Stomach (tissue), 4 donors: ENCODE results near the gene ATXN1.

Source experiments
- CTCF ChIP-seq, 7 experiments: fragments of 450-650 bp in 4 of 7; fragments of 200-600 bp in 3 of 7; sonication (generic) in 3 of 7; IDR thresholded peaks; one replicate each; pipeline ENCODE4 v1.5.1; 2016 to 2019; ENCODE audit warnings: antibody characterized with exemption in 7 of 7, control low read depth in 2 of 7, mild to moderate bottlenecking in 1 of 7
- POLR2A ChIP-seq, 4 donors: fragments of 450-650 bp; IDR thresholded peaks; one replicate each; pipeline ENCODE4 v1.6.1; 2016; ENCODE audit warnings: antibody characterized with exemption in 4 of 4, control low read depth in 2 of 4, mild to moderate bottlenecking in 1 of 4, moderate library complexity in 1 of 4

- no peak for TF ChIP-seq POLR2A (IDR thresholded peaks at IDR 0.05)
- no peak for TF ChIP-seq CTCF (IDR thresholded peaks at IDR 0.05)
Observed at GRCh38 chr6:16406966-16407365, 354.3 kb downstream of the ATXN1 start.
